Measurements from ENCODE around the gene AFF4.
A peak's percentile ranks its signal among the peaks of the same experiment; 100 is the strongest.

The AFF4 gene

DNA sequence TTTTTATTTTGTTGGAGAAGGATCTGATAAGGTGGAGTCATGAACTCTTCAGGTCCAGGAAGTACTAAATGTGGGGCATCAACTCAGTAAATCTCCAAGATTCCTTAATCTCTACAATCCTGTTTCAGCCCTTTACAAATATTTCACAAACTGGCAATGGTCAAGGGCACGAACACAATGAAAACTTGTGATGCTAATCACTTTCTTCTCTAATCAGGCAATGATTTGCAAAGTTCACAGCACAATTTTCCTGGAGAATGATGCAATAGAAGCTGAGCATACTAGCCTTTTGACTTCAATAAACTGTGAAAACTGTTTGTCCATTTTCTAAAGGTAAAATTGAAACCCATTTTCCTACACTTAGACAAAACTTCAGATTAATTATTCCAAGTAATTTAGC is 114.1 kb downstream of the AFF4 start:
- DNase-seq, result no peak

DNA sequence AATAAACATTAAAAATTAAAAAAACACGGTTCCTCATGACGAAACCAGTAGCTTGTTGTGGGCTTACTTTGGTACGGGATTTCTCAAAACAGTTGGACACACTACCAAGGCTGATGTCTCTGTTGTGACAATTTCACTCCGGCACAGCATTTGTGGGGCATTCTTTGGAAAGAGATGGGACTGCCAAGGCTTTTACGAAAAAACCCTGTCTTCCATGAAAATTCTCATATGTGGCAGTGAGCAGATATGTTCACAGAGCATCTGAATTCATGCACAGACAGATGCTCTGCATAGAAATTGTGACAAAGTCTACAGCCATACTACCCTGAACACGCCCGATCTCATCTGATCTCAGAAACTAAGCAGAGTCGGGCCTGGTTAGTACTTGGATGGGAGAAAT is 115.2 kb downstream of the AFF4 start:
- DNase-seq, result no peak

DNA sequence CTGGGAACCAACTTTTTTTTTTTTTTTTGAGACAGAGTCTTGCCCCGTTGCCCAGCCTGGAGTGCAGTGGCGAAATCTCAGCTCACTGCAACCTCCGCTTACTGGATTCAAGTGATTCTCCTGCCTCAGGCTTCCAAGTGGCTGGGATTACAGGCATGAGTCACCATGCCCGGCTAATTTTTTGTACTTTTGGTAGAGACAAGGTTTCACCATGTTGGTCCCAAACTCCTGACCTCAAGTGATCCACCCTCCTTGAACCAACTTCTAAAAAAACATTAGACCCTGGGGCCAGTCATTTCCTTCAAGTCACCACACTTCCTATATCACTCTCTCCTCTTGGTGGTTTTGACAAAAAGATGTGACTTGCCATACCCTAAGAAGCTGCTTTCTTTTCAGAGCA is 122.1 kb downstream of the AFF4 start:
- no peak for DNase-seq

DNA sequence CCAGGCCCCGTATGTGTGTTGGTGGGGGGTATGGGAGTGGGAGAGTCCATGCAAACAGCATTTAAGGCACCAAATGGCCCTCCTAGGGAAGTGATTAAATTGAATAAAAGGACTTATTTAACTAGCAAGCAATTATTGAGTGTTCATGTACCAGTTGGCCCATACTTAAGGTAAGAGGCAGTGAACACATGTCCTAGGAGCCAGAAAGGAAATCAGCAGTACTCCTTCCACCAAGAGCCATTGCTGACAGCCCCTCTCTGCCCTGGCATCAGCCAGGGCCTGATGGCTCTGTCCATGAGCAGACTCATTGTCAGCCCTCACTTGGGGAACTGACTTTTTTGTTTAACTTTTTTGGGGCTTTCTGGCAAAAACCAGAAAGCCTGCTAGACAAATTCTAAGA is 122.5 kb downstream of the AFF4 start:
- DNase-seq, result peak in 1 of 2 experiments; percentile 14

DNA sequence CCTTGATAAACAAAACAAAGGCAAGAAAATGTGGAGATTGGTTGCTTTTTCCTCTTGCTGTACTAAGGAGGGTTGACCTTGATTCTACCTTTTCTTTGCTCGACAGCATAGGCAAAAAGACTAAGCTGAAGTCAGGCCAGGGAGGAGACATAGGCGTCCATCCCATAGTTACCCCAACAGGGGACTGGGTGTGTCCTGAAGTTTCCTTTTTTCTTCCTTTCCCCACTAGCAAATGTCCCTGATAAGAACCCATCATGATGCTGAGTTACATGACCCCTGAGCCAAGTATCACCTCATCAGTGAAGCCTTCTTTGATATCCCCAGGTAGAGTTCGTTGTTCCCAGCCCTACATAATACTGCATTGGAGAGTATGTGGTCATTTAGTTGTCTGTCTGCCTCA is 123.1 kb downstream of the AFF4 start:
- DNase-seq, result no peak

DNA sequence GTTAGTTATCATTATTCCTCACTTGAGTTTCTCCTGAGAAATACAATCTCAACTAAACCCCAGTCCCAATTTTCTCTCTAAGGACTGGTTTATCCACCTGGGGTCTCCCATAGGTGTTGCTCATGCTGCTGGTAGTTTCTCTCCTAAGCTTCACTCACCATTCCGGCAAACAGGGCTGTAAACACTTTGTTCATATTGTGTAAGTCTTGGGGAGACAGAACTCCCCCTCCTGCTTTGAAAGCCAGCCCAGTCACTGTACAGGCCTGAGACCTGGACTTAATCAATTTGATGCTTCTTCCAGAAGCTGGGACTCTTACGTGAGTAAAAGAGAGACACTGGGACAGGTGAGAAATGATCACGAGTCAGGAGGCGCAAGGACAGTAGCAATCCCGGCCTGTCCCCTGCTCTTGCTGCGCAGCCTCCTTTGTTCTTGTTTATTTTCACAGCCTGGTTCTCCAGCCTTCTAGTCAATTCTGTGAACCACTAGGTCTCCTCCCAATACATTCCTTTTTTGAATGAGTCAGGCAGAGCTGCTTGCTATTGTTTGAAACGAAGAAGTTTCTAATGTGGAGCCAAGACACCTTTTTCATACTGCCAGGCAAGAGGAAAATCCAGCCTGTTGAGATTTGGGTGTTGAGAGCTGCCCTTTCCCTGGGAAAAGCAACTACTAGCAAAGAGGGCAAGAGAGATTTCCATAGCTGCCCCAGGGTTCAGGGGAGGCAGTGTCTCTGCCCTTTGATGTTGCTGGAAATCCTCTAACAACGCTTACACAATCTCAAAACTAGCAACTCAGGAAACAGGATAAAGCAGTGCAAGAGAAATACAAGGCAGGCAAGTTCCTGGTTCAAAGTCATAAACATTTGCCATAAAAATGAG is 123.8 kb downstream of the AFF4 start:
- DNase-seq, result no peak

DNA sequence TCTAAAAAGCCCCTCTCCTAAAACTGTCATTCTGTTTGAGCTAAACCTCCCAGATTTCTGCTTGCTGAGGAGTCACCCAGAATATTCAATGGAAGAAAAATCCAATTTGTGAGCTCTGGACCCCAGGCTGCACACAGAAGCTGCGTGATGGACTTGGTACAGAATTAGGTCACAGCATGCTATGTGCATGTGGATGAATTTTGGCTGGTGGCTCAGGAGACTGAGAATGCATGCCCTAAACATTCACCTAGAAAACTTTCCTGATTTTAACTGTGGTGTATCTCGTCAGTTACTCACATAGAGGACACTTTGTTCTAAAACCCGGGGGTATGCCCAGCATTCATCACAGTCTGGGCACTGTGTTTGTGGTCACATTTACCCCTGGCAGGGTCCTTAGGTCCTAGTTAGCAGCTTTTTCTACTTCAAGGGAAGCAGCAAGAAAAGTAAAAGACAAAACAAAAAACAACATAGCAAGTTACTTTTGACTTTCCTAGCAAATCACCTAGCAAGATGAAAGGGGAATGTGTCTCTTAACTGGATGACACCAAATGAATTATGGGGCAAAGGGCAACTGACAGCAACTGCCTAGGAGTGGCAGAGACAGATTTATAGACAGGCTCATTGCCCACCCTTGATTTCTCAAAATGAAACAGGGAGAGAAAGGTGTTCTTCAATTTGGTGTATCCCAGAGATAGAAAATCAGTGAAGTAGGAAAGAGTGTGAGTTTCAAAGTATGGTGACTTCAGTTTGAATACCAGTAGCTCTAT is 124.7 kb downstream of the AFF4 start:
- no peak for DNase-seq

DNA sequence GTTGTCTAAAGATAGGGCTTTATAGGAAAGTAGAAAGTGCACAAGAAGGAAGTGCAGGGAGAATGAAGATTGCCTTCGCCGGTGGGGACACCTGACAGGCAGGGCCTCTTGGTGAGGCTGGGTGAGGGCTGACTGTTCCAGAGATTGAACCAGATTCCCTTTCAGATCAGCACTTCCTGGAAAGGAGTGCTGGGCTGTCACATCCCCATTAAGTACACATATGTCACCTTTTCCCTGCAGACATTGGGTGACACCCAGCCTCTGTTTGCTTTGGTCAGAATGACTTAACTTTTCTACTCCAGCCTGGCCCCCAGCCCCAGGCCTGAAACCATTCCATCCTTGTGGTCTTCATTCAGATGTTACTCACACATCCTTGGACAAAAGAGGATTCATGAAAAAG is 125.6 kb downstream of the AFF4 start:
- DNase-seq, result no peak

DNA sequence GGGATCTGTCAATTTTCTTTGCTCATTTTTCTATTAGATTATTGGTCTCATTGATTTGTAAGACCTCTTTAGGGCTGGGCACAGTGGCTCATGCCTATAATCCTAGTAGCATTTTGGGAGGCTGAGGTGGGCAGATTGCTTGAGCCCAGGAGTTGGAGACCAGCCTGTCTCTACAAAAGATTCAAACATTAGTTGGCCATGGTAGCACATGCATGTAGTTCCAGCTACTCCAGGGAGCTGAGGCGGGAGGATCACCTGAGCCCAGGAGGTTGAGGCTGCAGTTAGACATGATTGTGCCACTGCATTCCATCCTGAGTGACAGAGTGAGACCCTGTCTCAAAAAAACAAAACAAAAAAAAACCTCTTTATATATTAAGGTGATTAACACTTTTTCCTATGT is 126.6 kb downstream of the AFF4 start:
- DNase-seq, result no peak

DNA sequence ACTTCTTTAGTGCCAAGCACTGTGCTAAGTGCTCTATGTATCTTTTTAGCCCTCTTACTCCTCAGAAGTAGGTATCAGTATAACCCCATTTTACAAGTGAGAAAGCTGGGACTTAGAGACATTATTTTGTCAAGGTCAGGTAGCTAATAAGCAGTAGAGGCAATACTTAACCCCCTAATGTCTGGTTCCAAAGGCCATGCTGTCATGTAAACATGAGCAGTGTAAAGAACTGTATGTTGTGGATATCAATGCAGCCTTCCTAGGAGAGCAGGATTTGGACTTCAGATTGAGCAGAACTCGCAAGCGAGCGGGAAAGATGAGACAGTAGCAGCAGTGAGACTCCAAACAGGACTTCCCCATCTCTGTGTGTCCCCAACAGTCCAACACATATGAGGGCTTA is 129.4 kb downstream of the AFF4 start:
- DNase-seq, result no peak

DNA sequence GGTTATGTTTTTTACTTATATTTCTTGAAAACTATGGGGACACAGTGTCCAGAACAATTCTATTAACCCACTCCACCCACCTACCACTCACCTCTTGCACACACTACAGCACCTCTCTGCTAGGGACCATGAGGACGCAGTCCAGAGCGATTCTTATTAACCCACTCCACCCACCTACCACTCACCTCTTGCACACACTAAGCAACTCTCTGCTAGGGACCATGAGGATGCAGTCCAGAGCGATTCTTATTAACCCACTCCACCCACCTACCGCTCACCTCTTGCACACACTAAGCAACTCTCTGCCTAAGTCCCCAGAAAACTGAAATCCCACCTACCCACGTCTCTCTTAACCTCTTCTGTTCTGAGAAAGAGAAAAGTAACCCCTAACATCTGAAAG is 130.8 kb downstream of the AFF4 start:
- no peak for DNase-seq

DNA sequence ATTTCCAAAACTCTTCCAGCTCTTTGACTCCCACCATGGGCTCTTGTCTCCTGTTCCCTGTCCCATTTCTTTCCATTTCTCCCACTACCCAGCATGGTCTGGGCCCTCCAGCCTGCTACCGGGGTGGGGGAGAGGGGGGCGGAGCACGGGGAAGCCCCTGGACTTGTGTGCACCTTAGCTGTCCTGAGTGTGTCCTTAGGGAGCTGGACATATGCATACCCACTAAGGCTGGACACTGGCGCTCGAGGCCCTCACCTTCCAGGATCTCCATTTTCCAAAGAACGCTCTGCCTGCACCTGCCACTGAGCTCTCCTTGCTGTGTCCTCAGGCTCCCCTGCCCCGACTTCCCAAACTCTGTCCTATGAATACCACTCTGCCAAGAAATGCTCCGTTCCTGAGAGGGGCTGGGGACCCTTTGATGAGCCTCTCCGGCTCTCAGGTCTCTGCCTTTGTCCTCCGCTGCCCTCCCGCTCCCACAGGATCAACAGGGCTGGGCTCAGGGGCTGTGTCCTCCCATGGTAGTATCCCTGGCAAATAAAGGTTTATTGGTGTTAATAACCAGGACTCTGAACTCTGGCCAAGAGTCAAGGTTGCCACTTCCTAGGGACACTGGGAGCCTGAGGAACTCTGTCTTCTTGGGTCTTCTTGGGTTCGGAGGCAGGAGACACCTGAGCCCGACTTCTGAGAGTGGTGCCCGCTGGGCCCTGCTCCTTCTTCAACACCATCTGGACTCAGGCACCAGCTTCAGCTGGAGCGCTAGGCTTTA is 132.2 kb downstream of the AFF4 start:
- DNase-seq, result no peak

DNA sequence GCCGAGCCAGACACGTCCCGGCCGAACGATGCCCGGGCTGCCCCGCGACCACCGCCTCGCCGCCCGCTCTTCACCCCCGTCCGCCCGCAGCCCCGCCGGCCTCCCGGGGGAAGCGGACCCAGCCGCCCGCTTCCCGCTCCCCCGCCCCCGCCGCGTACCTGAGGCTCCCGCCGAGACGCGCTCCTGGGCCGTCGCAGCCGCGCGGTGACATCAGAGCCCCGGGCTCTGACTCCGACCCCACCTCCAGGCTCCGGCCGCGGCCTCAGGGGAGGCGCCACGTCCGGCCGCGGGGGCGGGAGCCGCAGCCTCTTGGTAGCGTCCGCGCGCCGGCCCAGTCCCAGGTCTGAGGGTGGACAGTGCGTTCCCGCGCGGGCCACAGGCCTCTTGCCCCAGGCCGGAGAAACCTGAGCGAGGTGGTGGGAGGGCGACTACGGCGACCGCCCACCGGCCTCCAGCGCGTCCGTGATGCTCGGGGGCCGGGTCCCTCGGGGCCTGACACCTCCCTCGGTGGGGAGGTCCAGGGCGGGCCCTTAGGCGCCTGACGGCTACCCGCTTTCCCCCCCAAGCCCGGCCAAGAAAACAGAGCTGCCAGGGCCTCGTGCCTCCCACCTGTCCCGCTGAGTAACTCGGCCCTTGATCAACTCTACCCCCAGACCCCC is 132.9 kb downstream of the AFF4 start, which contains the start of gene SHROOM1:
SHROOM1 (minus strand) TSS at position 212 of the 659 bp plus-strand sequence. CDS start 4,507 bp downstream, outside the sequence.
- DNase-seq, result peak in 1 of 2 experiments; percentile 51

DNA sequence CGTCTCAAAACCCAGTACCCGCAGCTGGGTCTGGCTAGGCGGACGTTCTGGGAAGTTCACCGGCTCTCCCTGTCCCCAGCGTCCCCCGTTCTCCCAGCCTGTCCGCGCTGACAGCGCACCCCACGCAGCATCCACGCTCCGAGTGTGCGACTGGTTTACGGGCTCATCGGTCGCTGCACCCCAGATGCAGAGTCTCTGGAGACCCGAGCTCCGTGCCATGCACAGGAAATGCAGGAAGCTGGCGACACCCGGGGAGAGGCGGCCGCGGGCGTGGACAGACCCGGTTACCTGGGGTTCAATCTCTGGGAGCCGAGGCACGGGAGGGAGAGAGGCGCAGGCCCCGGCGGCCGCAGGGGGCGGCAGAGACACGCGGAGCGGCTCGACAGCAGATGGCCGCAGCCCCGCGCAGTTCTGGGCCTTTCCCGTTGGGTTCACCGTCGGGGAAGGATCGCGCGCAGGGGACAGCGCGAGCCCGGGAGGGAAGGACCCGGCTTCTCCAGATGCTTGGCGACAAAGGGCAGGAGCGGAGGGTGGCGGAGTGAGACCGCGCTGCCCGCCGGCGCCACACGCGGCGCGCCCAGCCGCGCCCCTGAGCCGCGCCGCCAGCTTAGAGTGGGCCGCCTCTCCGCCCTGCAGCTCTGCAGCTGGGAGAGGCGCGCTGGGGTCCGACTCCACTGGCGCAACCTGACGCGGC is 133.5 kb downstream of the AFF4 start:
- DNase-seq, result peak; percentile 49 to 64

DNA sequence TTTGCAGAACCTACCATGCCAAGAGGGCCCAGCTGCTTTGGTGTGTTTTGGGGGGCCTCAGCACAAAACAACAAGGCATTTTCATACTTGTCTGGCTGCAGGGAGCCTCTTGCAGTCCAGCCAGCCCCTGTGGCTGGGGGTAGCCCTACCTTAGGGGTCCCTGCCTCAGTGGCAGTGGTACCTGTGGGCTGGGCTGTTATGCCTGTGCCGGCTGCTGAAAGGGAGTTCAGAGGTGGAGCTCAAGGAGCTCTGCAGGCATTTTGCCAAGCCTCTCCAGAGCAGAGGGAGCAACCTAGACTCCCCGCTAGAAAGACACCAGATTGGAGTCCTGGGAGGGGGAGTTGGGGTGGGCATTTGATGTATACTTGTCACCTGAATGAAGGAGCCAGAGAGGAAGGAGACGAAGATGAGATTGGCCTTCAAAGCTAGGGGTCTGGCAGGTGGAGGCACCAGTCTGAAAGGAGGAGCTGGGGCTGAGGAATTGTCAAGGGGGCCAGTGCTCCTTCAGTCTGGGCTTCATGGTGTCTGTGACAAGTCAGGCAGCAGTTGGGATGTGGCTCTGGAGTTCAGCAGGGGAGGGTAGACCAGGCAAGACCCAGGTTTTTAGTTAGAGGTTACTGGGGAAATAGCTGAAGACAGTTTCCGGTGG is 134.5 kb downstream of the AFF4 start:
- no peak for DNase-seq

DNA sequence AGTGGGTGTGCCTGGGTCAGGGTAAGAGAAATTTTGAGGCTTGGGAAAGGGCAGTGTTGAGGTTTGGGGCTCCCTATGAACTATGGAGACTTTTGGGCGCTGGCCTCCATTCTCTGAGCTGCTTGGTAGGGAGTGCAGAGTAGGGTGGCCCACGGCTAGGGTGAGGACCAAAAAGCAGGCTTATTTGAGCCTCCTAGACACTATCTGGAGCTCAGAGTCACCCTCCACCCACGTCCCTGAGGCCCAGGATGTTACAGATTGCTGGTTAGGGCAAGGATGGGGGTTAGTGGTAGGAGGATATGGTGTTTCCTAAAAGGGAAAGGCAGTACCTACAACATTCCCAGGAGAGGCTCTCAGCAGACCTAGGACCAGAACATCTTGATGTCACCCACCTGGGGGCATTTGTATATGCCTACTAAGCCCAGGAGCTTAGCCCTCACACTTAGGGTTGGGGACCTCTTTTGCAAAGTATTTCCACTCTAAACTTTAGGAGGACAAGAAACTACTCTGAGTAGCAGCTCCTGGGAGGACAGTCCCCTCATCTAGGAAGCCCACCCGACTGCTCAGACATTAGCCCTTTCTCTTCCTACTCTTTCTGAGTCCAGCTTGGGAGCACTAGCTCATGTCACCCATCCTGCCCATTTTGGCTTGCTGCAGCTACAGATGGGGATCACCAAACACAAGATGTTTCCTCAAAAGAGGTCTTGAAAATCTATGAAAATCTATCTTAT is 135.3 kb downstream of the AFF4 start:
- DNase-seq, result no peak

DNA sequence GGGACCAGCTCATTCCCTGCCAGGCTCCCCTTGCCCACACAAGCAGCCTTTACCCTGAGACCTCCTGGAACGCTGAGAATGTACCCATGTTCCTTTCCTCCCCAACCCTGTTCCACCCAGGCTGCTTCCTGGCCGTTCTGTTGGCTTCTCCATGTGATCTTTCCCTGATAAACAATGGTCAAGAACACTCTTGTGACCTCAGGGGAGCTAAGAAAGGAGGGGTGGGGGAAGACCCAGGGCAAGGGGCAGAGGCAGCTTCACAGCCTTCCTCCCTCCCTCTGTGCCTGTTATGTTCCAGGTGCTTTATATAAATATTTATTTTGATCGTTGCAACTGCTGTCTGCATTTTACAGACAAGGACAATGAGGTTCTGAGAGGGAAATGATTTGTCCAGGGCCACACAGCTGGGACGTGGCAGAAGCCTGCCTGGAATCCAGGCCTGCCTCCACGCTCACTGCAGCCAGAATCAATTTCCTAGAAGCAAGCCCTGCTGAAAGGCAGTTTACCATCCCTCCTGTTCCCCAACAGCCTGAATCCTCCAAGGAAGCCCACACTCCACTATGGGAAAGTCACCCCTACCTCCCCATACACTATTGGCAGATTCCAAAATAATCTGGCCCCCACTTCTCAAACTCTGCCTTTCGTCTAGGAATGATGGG is 136.9 kb downstream of the AFF4 start:
- DNase-seq, result no peak

DNA sequence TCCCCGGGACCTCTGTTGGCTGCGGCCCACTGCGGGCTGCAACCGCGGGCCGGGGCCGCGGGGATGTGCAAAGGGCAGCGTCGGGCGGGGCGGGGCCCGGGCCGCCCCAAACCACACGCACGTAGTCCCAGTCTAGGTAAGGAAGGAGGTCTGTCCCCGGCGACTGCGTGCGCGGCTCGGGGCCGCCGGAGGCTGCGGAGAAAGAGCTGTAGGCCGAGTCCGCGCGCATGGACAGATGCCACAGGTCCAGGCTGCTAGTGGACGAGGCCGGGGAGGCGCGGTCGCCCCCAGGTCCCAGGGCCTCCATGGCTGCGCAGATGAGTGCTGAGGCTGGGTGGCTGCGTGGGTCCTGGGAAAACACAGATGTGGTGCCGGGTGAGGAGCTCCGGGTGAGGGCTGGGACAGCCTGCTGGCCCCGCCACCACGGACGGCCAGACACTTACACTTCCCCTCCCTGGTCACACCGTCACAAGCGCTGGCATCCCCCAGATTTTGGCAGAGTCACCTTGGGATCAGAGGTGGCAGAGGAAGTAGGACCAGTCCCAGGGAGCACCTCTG is 137.5 kb downstream of the AFF4 start:
- DNase-seq, result no peak
